Measurements from ENCODE around the gene PTPRT.

The PTPRT gene

GRCh38 chr20:43007525-43007924 is 182.2 kb downstream of the PTPRT start:
- Histone ChIP-seq H4K8ac (ENCODE audit: low read depth, low read length) (no peak overlapping the region), H3K4ac (ENCODE audit: low read depth, low read length) (no peak overlapping the region), H3K27ac (ENCODE audit: low read depth, low read length) (no peak overlapping the region), H3K79me1 (ENCODE audit: low read length) (no peaks in the 10 kb centered on the region), H3K79me2 (ENCODE audit: control insufficient read depth, insufficient read depth, low read length) (no peaks in the 10 kb centered on the region), H2BK5ac (ENCODE audit: low read length) (no peak overlapping the region), H3K18ac (ENCODE audit: low read length) (no peak overlapping the region), H3K56ac (ENCODE audit: low read length) (no peak overlapping the region), H2AK5ac (ENCODE audit: low read length) (no peak overlapping the region), H3K4me3 (ENCODE audit: low read length) (no peak overlapping the region), H2BK15ac (replicated peaks; ENCODE audit: low read depth) (no peak overlapping the region), H2BK120ac (ENCODE audit: low read depth, low read length) (no peak overlapping the region), H3K36me3 (ENCODE audit: control insufficient read depth, insufficient read depth, low read length) (no peaks in the 10 kb centered on the region), H3K4me2 (ENCODE audit: low read length) (no peak overlapping the region), H4K5ac (ENCODE audit: low read length) (no peak overlapping the region), H3K4me1 (ENCODE audit: control insufficient read depth, low read depth, low read length) (no peaks in the 10 kb centered on the region), H3K27me3 (ENCODE audit: insufficient read depth, low read length, poor library complexity) (no peaks in the 10 kb centered on the region), H3K23ac (ENCODE audit: low read length) (no peak overlapping the region), H3K9ac (ENCODE audit: low read length) (no peak overlapping the region)
- DNase-seq, result no peak
- WGBS (ENCODE audit: extremely low coverage, insufficient coverage, low lambda C conversion rate), result no CpG with 5 or more reads among the region's 5 CpGs

- H4K5ac ChIP-seq (ENCODE audit: low read length), result no peak overlapping the region
- no peak overlapping the region for H2AK5ac ChIP-seq (ENCODE audit: low read length)
- H3K18ac ChIP-seq (ENCODE audit: low read length), result no peak overlapping the region
- no peaks in the 10 kb centered on the region for H3K4me1 ChIP-seq (ENCODE audit: control insufficient read depth, low read depth, low read length)
- no peaks in the 10 kb centered on the region for H3K79me2 ChIP-seq (ENCODE audit: control insufficient read depth, insufficient read depth, low read length)
- H2BK15ac ChIP-seq (replicated peaks; ENCODE audit: low read depth), result no peak overlapping the region
- DNase-seq, result peak; percentile 52
- no peak overlapping the region for H4K8ac ChIP-seq (ENCODE audit: low read depth, low read length)
- WGBS (ENCODE audit: extremely low coverage, insufficient coverage, low lambda C conversion rate), result no CpG with 5 or more reads among the region's 5 CpGs
- H2BK120ac ChIP-seq (ENCODE audit: low read depth, low read length), result no peak overlapping the region
- H3K4ac ChIP-seq (ENCODE audit: low read depth, low read length), result no peak overlapping the region
- no peak overlapping the region for H3K56ac ChIP-seq (ENCODE audit: low read length)
- no peak overlapping the region for H3K9ac ChIP-seq (ENCODE audit: low read length)
- H3K27me3 ChIP-seq (ENCODE audit: insufficient read depth, low read length, poor library complexity), result no peaks in the 10 kb centered on the region
- no peak overlapping the region for H3K27ac ChIP-seq (ENCODE audit: low read depth, low read length)
- H3K4me3 ChIP-seq (ENCODE audit: low read length), result no peak overlapping the region
- no peaks in the 10 kb centered on the region for H3K79me1 ChIP-seq (ENCODE audit: low read length)
- H2BK5ac ChIP-seq (ENCODE audit: low read length), result no peak overlapping the region
- H3K36me3 ChIP-seq (ENCODE audit: control insufficient read depth, insufficient read depth, low read length), result no peaks in the 10 kb centered on the region
- no peak overlapping the region for H3K4me2 ChIP-seq (ENCODE audit: low read length)
- H3K23ac ChIP-seq (ENCODE audit: low read length), result no peak overlapping the region
These were observed 182.9 kb downstream of the PTPRT start for GRCh38 chr20:43006651-43007375.

- Histone ChIP-seq H3K27me3 (ENCODE audit: insufficient read depth, low read length, poor library complexity) (no peaks in the 10 kb centered on the region), H2BK5ac (ENCODE audit: low read length) (no peak overlapping the region), H3K79me2 (ENCODE audit: control insufficient read depth, insufficient read depth, low read length) (no peaks in the 10 kb centered on the region), H2AK5ac (ENCODE audit: low read length) (no peak overlapping the region), H3K4me2 (ENCODE audit: low read length) (no peak overlapping the region), H3K4me1 (ENCODE audit: control insufficient read depth, low read depth, low read length) (no peaks in the 10 kb centered on the region), H3K18ac (ENCODE audit: low read length) (no peak overlapping the region), H2BK15ac (replicated peaks; ENCODE audit: low read depth) (no peak overlapping the region), H3K9ac (ENCODE audit: low read length) (no peak overlapping the region), H4K8ac (ENCODE audit: low read depth, low read length) (no peak overlapping the region), H2BK120ac (ENCODE audit: low read depth, low read length) (no peak overlapping the region), H3K36me3 (ENCODE audit: control insufficient read depth, insufficient read depth, low read length) (no peaks in the 10 kb centered on the region), H4K5ac (ENCODE audit: low read length) (no peak overlapping the region), H3K79me1 (ENCODE audit: low read length) (no peaks in the 10 kb centered on the region), H3K27ac (ENCODE audit: low read depth, low read length) (no peak overlapping the region), H3K4me3 (ENCODE audit: low read length) (no peak overlapping the region), H3K4ac (ENCODE audit: low read depth, low read length) (no peak overlapping the region), H3K23ac (ENCODE audit: low read length) (no peak overlapping the region), H3K56ac (ENCODE audit: low read length) (no peak overlapping the region)
- no CpG with 5 or more reads among the region's 6 CpGs for WGBS (ENCODE audit: extremely low coverage, insufficient coverage, low lambda C conversion rate)
- no peak for DNase-seq
These were observed 186.3 kb downstream of the PTPRT start for GRCh38 chr20:43003318-43003944.

GRCh38 chr20:42996141-42996540 is 193.6 kb downstream of the PTPRT start:
- Histone ChIP-seq H3K4me3 (ENCODE audit: low read length) (no peak overlapping the region), H3K4me2 (ENCODE audit: low read length) (no peak overlapping the region), H3K23ac (ENCODE audit: low read length) (no peak overlapping the region), H3K18ac (ENCODE audit: low read length) (no peak overlapping the region), H2BK15ac (replicated peaks; ENCODE audit: low read depth) (no peak overlapping the region), H4K5ac (ENCODE audit: low read length) (no peak overlapping the region), H3K56ac (ENCODE audit: low read length) (no peak overlapping the region), H2BK5ac (ENCODE audit: low read length) (no peak overlapping the region), H3K79me1 (ENCODE audit: low read length) (no peaks in the 10 kb centered on the region), H2BK120ac (ENCODE audit: low read depth, low read length) (no peak overlapping the region), H3K27me3 (ENCODE audit: insufficient read depth, low read length, poor library complexity) (no peaks in the 10 kb centered on the region), H2AK5ac (ENCODE audit: low read length) (no peak overlapping the region), H3K9ac (ENCODE audit: low read length) (no peak overlapping the region), H3K36me3 (ENCODE audit: control insufficient read depth, insufficient read depth, low read length) (no peaks in the 10 kb centered on the region), H3K27ac (ENCODE audit: low read depth, low read length) (no peak overlapping the region), H3K4me1 (ENCODE audit: control insufficient read depth, low read depth, low read length) (no peaks in the 10 kb centered on the region), H4K8ac (ENCODE audit: low read depth, low read length) (no peak overlapping the region), H3K4ac (ENCODE audit: low read depth, low read length) (no peak overlapping the region), H3K79me2 (ENCODE audit: control insufficient read depth, insufficient read depth, low read length) (no peaks in the 10 kb centered on the region)
- no peak for DNase-seq
- no CpG with 5 or more reads among the region's 2 CpGs for WGBS (ENCODE audit: extremely low coverage, insufficient coverage, low lambda C conversion rate)

- Histone ChIP-seq H2BK120ac (ENCODE audit: low read depth, low read length) (no peak overlapping the region), H2AK5ac (ENCODE audit: low read length) (no peak overlapping the region), H3K56ac (ENCODE audit: low read length) (no peak overlapping the region), H3K18ac (ENCODE audit: low read length) (no peak overlapping the region), H3K23ac (ENCODE audit: low read length) (no peak overlapping the region), H3K79me2 (ENCODE audit: control insufficient read depth, insufficient read depth, low read length) (no peaks in the 10 kb centered on the region), H3K9ac (ENCODE audit: low read length) (no peak overlapping the region), H4K8ac (ENCODE audit: low read depth, low read length) (no peak overlapping the region), H3K4me3 (ENCODE audit: low read length) (no peak overlapping the region), H4K5ac (ENCODE audit: low read length) (no peak overlapping the region), H2BK15ac (replicated peaks; ENCODE audit: low read depth) (no peak overlapping the region), H2BK5ac (ENCODE audit: low read length) (no peak overlapping the region), H3K27ac (ENCODE audit: low read depth, low read length) (no peak overlapping the region), H3K79me1 (ENCODE audit: low read length) (no peaks in the 10 kb centered on the region), H3K4me1 (ENCODE audit: control insufficient read depth, low read depth, low read length) (no peaks in the 10 kb centered on the region), H3K4ac (ENCODE audit: low read depth, low read length) (no peak overlapping the region), H3K36me3 (ENCODE audit: control insufficient read depth, insufficient read depth, low read length) (no peaks in the 10 kb centered on the region), H3K4me2 (ENCODE audit: low read length) (no peak overlapping the region), H3K27me3 (ENCODE audit: insufficient read depth, low read length, poor library complexity) (no peaks in the 10 kb centered on the region)
- no peak for DNase-seq
- WGBS (ENCODE audit: extremely low coverage, insufficient coverage, low lambda C conversion rate), result no CpG with 5 or more reads among the region's 5 CpGs
These were observed 201.4 kb downstream of the PTPRT start for GRCh38 chr20:42988319-42988718.

Data from mesendoderm (in vitro differentiated cells).